Measurements from ENCODE around the gene YWHAE.
"Not testable (repeated sequence)": the region's sequence is repeated elsewhere in the genome, so short reads cannot be mapped to it uniquely, and the experiment has no call there.

YWHAE gene

GRCh38 chr17:1373707-1374237 lies 26.2 kb downstream of the YWHAE start:
- no peak for DNase-seq

GRCh38 chr17:1372618-1373017 lies 27.4 kb downstream of the YWHAE start:
- DNase-seq, result no peak

DNA sequence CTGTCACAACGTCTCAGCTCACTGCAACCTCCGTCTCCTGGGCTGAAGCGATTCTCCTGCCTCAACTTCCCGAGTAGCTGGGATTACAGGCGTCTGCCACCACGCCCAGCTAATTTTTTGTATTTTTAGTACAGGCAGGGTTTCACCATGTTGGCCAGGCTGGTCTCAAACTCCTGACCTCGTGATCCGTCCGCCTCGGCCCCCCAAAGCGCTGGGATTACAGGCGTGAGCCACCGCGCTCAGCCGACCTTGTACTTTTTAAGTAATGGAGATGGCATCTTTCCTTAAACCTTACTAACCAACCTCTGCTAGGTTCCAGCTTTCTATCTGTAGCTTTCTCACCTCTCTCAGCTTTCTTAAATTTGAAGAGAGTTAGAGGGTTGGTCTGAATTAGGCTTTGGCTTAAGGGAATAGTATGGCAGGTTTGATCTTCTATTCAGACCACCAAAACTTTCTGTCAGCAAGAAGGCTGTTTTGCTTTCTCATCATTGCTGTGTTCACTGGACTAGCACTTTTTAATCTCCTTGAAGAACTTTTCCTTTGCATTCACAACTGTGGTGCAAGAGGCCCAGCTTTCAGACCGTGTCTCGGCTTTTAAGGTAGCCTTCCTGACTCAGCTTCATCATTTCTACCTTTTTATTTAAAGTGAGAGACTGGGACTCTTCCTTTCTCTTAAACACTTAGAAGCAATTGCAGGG lies 28.0 kb downstream of the YWHAE start:
- DNase-seq, result no peak

DNA sequence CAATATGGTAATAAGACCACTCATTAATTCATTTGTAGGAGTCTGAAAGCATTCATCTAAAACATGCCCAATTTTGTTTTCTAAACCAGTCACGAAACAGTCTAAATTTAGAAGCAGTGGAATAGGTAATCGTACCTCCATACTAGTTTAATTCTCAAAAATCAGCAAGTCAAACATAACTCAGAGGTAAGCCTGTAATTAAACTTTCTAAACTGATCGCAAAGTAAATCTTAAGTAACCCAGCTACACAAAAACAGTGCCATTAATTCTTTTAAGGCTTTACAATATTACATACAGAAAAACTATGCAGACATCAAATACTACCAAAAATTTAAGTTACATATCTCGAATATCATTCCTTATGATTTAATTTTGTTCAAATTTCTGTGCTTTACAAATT lies 31.4 kb downstream of the YWHAE start:
- no peak for DNase-seq

DNA sequence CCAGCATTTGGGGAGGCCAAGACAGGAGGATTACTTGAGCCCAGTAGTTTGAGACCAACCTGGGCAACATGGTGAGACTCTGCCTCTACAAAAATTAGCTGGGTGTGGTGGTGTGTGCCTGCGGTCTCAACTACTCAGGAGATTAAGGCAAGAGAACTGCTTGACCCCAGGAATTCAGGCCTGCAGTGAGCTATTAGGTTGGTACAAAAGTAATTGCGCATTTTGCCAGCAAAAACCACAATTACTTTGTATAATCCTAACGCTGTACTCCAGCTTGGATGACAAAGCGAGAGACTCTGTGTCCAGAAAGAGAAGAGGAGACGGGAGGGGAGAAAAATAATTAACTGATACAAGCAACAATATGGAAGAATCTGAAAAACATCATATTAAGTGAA lies 32.7 kb downstream of the YWHAE start:
- DNase-seq, result no peak

DNA sequence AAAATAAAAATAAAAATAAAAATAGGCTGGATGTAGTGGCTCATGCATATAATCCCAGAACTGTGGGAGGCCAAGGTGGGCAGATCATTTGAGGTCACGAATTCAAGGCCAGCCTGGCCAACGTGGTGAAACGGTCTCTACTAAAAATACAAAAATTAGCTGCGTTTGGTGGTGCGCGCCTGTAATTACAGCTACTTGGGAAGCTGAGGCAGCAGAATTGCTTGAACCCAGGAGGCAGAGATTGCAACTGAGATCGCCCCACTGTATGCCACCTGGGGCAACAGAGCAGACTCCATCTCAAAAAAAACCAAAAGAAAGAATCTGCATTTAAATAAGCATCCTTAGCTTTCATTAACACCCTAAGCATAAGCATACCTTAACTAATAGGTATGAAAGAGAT lies 33.8 kb downstream of the YWHAE start:
- DNase-seq, result no peak

- DNase-seq, result peak; percentile 81
These were observed 34.5 kb downstream of the YWHAE start for GRCh38 chr17:1365445-1366039.

- DNase-seq, result no peak
These were observed 37.1 kb downstream of the YWHAE start for GRCh38 chr17:1362964-1363363.

DNA sequence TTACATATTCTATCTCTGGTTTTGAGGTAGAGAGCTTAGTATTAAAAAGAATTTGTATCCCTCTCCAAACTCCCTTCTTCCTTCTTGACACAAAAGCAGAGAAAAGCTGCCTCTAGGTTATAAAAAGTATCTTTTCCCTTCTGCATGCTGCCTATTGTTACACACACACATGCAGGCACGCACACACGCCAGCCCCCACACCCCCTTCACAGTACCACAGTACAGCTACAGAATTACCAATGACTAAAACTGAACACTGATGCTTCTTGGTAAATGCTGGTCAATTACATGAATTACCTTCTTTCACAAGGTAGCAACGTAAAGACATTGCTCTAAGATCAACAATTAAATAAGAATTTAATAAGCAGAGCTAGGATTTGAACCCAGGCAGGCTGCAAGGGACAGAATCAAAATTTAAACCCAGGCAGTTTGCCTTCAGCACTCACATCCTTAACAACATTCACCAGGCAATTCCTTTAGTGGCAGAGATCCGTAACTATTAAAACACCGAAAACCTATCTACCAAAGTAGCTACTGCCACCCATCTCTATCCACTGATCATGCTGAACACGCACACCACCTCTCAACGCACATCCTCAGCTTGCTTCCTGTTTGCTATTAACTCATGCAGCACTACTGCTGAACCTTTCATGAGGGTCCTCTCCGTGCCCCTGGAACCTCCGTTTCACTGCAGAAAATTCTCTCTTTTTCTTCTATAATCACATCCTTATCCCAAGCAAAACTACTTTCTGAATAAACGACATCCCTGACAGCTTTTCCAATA lies 37.8 kb downstream of the YWHAE start:
- DNase-seq, result no peak

GRCh38 chr17:1360975-1361374 lies 39.0 kb downstream of the YWHAE start:
- no peak for DNase-seq

- not testable (repeated sequence) for DNase-seq
These were observed 39.7 kb downstream of the YWHAE start for GRCh38 chr17:1360315-1360714.

DNA sequence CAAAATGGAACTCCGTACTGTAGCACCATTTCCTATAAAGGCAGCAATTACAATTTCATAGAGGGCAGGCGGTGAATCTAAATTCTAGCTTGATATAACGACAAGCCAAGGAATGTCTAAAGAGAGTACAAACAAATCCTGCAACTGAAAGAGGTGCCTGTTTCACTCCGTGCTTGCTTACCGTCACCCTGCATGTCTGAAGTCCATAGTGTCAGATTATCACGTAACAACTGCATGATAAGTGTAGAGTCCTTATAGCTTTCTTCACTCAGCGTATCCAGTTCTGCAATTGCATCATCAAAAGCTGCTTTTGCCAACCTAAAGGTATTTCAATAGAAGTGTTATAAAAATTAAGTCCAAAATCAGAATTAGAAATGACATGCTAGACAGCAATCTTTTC lies 46.0 kb downstream of the YWHAE start:
- DNase-seq, result no peak

- not testable (repeated sequence) for DNase-seq
These were observed 47.5 kb downstream of the YWHAE start for GRCh38 chr17:1352530-1352929.

GRCh38 chr17:1351971-1352370 lies 48.1 kb downstream of the YWHAE start:
- peak; percentile 34 for DNase-seq

GRCh38 chr17:1351275-1351674 lies 48.7 kb downstream of the YWHAE start:
- DNase-seq, result no peak

DNA sequence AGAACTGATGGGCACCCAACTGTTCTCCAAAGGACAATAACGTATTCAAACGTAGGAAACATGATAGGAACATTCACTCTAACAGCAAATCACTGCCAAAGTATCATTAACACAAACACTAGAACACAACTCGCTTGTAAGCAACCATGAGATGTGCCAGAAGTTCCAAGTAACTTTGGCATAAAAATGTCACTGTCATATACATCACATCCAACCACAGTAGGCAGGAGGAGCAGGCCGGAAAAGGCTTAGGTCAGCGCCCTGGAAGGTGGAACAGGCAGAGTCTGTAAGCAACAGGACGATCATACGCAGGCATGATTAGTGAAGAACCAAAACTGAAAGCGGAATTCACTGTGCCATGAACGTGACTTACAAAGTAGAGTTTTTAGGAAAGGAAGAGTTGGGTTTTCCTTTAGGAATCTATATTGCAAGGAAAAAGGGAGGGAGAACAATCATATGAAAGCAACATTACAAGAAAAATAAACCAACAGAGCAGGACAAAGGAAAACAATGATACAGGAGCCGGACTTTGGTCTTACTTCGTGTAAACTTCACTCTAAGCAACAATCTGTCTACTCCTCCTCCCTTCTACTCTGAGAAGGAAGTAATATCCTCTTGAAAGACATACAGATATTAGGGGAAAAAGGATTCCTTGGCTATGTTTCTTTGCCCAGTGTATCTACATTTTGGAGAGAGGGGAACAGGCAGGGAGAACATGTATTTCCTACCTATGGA lies 52.3 kb downstream of the YWHAE start:
- no peak for DNase-seq

GRCh38 chr17:1344521-1344920 lies 55.5 kb downstream of the YWHAE start:
- no peak for DNase-seq

DNA sequence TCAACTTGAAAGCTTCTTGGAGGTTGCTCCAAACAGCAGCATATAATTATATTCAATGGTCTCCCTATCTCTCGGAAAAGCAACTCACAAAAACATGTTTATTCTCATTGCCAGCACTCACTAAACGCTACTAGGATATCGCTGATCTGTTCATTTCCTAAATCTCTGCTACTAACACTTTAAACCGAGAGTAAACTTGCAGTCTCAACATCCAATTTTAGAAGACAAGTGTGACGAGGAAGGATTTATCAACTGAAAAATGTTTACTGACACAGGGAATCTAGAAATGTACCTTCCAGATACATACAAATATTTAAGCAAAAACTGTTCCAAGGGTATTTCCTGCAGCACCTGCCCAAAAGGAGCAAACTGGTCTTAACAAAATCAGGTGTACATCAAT lies 56.5 kb downstream of the YWHAE start:
- DNase-seq, result no peak

DNA sequence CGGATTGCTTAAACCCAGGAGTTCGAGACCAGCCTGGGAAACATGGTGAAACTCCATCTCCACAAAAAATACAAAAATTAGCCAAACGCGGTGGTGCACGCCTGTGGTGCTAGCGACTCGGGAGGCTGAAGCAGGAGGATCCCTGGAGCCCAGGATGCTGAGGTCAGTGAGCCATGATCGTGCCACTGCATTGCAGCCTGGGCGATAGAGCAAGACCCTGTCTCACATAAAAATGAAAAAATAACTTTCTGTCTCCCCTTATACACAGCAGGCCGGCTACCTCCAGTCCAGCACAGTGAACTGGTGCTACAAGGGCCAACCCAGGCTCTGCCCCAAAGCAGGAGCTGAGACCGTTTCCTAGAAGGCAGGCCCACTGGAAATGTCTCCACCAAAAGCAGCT lies 59.7 kb downstream of the YWHAE start:
- no peak for DNase-seq

- DNase-seq, result no peak
These were observed 68.3 kb downstream of the YWHAE start for GRCh38 chr17:1331708-1332107.

- no peak for DNase-seq
These were observed 70.2 kb downstream of the YWHAE start for GRCh38 chr17:1329745-1330343.

DNA sequence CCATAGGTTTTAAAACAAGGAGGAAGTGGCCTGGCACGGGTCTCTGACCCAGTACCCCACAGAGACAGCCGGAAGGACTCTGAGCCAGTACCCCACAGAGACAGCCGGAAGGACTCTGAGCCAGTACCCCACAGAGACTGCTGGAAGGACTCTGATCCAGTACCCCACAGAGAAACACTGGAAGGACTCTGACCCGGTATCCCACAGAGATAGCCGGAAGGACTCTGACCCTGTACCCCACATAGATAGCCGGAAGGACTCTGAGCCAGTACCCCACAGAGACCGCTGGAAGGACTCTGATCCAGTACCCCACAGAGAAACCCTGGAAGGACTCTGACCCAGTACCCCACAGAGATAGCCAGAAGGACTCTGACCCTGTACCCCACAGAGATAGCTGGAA lies 71.6 kb downstream of the YWHAE start:
- no peak for DNase-seq

DNA sequence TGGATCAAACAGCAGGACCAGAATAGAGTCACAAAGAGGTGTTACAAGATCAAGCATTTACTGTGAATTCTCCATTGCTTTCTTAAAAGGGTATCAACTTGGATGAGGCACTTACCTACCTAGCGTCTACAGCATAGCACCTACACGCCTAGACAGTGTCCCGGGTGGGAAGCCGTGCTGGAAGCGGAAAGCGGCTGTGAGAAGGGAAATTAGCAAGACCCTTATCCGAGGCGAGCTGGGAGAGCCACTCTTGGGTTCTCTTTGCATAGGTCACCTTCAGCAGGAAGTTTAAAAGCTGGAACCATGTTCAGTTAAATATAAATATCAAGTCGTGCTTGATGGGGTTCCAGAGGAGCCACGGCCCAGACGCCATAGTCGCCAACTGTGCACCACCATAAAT lies 74.3 kb downstream of the YWHAE start:
- DNase-seq, result no peak
